Stomach (tissue), 4 donors: ENCODE results near the gene RXRA.

ENCODE experiments used
- EP300 ChIP-seq: sonication (generic); formaldehyde crosslinking; IDR thresholded peaks from one replicate; pipeline ENCODE4 v1.6.1; 2017; ENCODE audit warnings: antibody characterized with exemption
- POLR2A ChIP-seq, 4 donors: fragments of 450-650 bp; IDR thresholded peaks; one replicate each; pipeline ENCODE4 v1.6.1; 2016; ENCODE audit warnings: antibody characterized with exemption in 4 of 4, control low read depth in 2 of 4, mild to moderate bottlenecking in 1 of 4, moderate library complexity in 1 of 4
- POLR2AphosphoS5 ChIP-seq, 3 donors: sonication (generic); formaldehyde crosslinking; IDR thresholded peaks; one replicate each; pipeline ENCODE4 v1.6.1; 2016; ENCODE audit warnings: antibody characterized with exemption in 3 of 3
- TF ChIP-seq, protein P1 (sequence below), 7 experiments: fragments of 450-650 bp in 4 of 7; fragments of 200-600 bp in 3 of 7; sonication (generic) in 3 of 7; IDR thresholded peaks; one replicate each; pipeline ENCODE4 v1.5.1; 2016 to 2019; ENCODE audit warnings: antibody characterized with exemption in 7 of 7, control low read depth in 2 of 7, mild to moderate bottlenecking in 1 of 7

DNA sequence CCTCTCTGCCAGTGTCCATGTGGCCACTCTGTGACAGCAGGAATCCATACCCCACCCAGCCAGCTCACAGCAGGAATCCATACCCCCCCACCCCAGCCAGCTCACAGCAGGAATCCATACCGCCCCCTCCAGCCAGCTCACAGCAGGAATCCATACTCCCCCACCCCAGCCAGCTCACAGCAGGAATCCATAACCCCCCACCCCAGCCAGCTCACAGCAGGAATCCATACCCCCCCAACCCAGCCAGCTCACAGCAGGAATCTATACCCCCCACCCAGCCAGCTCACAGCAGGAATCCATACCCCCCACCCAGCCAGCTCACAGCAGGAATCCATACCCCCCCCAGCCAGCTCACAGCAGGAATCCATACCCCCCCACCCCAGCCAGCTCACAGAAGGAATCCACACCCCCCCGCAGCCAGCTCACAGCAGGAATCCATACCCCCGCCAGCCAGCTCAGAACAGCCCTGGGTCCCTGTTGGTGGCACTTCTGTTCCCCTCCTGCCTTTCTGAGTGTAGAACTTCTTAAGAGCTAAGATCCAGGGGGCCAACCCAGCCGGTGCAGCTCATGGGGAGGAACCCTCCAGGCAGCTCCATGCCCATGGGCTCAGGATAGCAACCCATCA lies 8.4 kb upstream of the RXRA start:
- TF ChIP-seq, protein P1, sequence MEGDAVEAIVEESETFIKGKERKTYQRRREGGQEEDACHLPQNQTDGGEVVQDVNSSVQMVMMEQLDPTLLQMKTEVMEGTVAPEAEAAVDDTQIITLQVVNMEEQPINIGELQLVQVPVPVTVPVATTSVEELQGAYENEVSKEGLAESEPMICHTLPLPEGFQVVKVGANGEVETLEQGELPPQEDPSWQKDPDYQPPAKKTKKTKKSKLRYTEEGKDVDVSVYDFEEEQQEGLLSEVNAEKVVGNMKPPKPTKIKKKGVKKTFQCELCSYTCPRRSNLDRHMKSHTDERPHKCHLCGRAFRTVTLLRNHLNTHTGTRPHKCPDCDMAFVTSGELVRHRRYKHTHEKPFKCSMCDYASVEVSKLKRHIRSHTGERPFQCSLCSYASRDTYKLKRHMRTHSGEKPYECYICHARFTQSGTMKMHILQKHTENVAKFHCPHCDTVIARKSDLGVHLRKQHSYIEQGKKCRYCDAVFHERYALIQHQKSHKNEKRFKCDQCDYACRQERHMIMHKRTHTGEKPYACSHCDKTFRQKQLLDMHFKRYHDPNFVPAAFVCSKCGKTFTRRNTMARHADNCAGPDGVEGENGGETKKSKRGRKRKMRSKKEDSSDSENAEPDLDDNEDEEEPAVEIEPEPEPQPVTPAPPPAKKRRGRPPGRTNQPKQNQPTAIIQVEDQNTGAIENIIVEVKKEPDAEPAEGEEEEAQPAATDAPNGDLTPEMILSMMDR (IDR thresholded peaks at IDR 0.05): no peak
- TF ChIP-seq POLR2A (IDR thresholded peaks at IDR 0.05) (no peak), EP300 (no peak), POLR2AphosphoS5 (IDR thresholded peaks at IDR 0.05) (no peak)
